GM21619 (cell line): ENCODE data around the gene ISCA2.

Experiments
- ATAC-seq: cut with Tn5 transposase; IDR thresholded peaks from one replicate; pipeline ENCODE4 v1.9.1; 2021; ENCODE audit not compliant: unreplicated experiment

Gene ISCA2

DNA sequence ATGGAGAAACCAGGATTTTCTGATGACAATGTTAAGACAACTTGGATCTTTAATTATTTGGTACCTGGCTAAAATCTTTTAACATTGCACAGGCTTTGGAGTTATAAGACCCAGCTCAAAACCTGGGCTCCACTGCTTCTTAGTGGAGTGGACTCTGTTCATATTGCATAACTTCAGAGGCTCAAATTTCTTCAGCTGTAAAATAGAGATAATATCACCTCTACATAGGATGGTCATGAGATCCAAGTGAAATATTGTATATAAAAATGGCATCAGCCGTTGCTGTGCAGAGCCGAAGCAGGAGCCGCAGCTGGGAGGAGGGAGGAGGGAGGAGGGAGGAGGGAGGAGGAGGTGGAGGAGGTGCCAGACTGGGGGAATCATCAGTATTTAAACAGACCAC lies 11.0 kb upstream of the ISCA2 start:
- no peak for ATAC-seq

DNA sequence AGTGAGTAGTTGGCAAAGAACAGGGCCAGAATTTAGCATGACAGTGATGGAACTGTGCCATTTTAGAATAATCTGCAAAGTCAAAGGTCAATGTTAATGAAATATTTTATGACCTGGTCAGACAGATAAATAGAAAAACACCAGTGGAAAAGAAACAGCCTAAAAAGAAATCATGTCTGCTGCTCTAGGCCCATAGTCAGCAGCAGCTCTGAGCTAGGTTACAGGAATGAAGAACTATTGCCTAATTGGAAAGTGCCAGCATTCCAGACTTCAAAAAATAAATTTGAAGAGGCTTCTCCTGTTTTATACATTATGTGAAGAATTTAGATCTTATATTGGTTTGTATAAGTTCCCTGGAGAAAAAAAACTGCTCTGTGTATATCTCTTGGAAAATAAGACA lies 10.2 kb upstream of the ISCA2 start:
- no peak for ATAC-seq

- ATAC-seq: no peak
Observed at GRCh38 chr14:74486164-74486563, 7.4 kb upstream of the ISCA2 start.

GRCh38 chr14:74488786-74489397 lies 4.7 kb upstream of the ISCA2 start:
- ATAC-seq: no peak

DNA sequence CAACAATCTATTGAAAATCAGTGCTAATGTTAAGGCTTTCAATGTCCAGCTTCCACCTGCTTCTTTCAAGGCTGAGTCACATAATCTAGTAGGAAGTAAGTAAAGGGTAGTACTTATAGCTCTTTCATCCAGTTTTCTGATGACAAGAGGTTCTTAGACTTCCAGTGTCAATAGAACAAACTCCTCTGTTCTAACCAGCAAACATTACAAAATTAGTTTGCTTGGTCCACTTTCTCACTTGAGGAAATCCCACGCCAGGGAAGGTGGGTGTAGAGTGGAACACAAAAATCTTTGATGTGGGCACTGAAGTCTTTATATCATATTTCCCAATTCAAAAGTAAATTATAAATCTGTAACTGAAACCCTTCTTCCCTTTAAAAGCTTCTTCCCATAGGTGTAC lies 3.1 kb upstream of the ISCA2 start:
- ATAC-seq: no peak

GRCh38 chr14:74491956-74492775 lies 1.4 kb upstream of the ISCA2 start:
- ATAC-seq: no peak

GRCh38 chr14:74492776-74493342 lies 706 bp upstream of the ISCA2 start, which contains the start of gene NPC2:
Gene NPC2, minus strand, starts transcription at chr14:74493305. Its CDS starts 31 bp downstream, at chr14:74493274.
- peak; percentile 3 for ATAC-seq

- no peak for ATAC-seq
Observed at GRCh38 chr14:74495356-74495755, 1.8 kb downstream of the ISCA2 start.

DNA sequence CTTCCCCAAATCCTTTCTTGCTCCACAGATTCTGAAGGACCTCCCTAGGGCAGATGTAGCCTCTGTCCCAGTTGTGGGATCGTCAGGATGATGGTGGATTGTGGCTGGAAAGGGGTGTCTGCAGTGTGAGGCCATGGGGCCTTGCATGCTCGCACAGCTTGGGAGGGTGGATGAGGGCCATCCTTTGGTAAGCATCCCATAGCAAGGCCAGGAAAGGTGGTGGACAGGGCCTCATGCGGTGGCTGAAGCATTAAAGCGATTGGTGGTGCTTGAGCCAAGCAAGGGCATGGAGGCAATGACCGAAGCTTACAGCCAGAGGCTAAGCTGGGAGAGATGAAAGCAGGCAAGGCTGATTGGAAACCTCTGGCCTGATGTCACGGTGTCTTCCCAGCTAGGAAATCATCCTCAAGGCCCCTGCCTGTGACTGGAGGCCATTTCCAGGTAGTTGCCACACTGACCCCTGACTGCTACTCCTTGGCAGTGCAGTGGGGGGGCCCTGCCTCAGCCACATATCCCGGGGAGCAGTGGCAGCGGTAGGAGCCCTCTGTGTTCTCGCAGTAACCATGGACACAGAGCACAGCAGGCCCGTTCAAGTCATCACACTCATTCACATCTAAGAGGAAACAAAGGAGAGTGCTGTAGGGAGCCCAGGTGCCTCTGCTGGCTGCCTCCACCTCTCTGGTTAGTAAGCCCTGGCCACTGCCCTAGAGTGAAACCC lies 7.0 kb downstream of the ISCA2 start:
- ATAC-seq: no peak

DNA sequence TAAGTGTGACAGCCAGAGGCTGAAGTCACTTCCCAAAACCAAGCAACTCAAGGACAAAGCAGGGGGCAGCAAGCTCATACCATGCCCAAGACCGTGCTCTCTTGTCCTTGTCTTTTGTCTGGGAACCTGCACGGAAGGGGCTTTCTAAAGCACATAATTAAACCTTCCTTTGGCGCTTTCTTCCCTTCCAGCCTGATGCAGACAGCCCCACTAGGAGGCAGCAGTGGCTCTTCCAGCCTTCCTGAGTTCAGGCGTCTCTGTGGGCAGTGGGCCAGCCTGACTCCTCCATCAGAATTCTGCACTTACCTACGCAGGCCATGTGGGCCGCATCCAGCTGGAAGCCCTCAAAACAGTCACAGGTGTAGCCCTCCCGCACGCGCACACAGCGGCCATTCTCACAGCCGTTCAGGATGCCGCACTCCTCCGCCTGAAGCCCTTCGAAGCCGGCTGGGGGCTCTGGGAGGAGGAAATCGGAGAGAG lies 7.6 kb downstream of the ISCA2 start:
- ATAC-seq: no peak

DNA sequence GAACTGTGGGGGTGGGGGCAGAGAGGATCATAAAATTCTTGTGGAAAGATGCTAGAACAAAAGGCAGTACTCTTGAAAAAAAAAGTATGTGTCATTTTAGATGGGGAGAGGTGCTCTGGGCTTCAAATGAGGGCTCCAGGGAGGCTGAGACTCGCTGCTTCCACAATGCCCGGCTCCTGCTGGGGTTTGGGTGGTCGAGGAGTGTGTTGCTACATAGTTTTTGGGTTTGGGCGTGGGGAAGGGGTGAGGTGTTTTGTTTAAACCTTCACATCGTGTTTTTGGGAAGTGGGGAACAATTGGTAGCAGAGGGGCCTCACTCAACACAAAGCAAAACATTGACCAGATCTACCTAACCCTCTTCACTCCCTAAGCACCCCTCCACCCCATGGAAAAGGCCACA lies 8.1 kb downstream of the ISCA2 start:
- no peak for ATAC-seq

DNA sequence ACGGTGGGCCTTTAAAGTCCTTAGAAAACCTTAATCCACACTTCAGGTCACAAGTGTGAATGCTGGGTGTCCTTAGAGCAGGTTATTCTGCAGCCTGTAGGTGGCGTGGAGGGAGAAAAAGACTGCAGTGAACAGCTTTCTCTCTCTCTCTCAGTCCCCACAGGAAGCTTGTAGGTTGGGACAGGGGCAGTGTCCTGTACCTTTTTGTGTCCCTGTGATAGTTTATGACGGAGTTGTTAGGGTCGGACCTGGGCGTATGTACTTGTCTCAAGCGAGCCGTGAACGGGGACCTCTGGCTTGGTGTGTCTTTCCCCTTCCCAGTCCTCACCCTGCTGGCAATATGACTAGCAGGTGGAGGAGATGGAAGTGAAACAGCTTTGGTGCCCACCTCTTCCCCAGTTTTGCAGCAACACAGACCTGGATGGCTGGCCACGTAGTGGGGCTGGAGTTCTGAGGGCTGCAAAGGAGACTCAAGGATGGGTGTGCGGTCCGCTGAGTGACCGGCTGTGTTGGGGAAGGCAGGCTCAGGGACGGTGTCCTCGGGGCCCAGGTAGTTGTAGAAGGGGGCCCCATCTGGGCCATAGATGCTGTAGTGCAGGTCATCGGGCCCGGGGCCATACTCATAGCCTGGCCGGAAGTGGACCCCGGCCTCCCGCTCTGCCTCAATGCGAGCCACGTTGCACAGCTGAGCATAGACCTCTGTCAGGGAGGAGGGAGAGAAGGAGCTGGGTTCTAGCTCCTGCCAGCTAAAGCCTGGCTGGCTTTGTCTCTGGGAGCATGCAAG lies 8.9 kb downstream of the ISCA2 start:
- no peak for ATAC-seq

DNA sequence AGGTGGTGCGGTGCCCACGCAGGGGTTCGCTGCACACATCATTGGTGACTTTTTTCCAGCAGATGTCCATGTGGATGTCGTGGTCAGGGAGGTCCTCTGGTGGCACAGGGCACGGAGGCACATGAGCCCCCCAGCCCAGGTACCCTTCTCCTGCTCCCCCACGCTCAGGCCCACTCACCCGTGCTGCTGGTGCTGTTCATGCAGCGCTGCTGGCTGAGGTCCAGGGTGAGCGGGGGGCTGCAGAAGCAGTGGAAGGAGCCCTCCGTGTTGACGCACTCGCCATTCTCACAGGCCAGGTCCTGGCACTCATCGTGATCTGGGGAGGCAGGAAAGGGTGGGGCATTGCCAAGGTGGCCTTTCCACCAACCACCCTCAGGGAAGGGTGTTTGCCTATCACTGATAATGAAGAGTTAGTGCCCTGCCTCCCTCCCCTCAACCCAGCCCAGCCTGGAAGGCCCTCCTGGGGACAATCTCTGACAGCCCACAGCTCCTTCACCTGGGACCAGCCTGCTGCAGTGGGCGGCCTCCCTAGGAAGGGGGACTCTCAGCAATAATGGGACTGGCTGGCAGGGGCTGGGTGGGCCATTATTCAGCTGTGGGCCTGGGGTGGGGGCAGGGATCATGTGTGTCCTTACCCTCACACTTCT lies 9.8 kb downstream of the ISCA2 start:
- no peak for ATAC-seq

GRCh38 chr14:74503938-74504335 lies 10.4 kb downstream of the ISCA2 start:
- no peak for ATAC-seq

- no peak for ATAC-seq
Observed at GRCh38 chr14:74504412-74504811, 10.8 kb downstream of the ISCA2 start.

DNA sequence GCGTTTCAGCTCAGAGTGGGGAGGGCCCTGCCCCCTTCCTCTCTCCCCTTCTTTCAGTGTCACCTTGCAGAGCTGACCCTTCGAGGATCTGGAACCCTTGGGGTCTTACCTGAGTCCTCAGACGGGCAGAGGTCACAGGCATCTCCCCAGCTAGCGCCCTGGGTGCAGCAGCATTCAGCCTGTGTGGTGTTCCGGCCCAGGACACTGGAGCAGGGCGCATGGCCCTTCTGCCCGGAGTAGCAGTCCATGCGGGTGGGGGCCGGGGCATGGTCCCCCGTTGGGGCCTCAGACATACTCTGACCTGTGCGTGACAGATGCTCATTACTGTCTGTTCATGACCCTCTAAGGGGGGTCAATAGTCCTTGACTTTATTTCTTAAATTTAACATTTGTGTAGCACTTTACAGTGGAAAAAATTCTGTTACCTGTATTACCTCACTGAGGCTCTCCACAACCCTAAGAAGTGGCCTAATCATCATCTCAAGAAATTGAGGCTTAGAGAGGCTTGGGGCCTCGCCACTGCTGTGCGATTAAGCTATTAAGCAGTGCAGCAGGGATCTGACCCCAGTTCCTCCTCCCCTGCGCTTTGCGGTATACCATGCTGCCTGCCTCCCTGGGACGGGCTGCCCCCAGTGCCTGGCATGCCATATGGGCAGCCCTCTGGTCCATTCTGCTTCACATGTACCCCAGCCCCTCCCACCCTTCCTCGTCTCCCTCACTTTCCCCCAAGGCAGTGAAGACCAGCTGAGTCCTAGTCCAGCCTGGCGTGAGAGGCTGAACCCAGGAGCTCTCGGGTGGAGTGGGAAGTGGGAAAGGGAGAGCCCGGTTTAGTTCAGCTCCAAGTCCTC lies 11.5 kb downstream of the ISCA2 start:
- no peak for ATAC-seq

DNA sequence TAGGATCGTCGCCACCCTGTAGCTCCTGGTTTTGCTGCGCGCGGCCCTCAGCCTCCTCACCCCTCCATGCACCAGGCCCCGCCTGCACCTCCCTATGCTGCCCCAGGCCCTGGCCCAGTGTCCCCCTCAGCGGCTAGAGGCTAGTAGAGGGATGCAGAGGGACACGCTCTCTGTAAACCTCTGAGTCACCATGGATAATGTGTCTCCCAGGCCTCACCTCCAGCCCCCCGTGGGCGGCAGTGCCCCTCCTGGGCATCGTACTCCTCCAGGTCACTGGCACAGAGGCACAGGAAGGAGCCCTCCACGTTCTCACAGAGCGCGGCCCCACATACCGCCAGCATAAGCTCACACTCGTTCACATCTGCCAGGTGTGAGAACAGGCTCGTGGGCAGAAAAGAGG lies 12.3 kb downstream of the ISCA2 start:
- ATAC-seq: no peak

GRCh38 chr14:74506411-74506851 lies 12.9 kb downstream of the ISCA2 start:
- ATAC-seq: no peak

DNA sequence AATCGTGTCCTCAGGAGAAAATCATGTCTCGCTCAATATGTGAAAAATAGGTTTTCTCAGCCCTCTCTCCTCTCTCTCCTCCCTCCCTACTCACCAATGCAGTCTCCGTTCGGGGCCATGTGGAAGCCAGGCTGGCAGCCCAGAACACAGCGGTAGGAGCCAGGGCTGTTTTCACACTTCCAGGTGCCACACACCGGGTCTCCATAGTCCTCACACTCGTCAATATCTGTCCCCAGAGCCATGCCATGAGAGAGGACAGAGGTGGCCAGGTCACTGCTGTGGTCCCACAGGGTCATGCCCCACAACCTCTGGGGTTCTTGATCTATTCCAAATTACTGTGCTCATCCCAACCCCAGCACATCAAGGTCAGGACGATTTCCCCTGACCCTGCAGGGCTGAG lies 13.5 kb downstream of the ISCA2 start:
- ATAC-seq: no peak
